Measurements from ENCODE around the gene IL22RA2.
A peak's percentile ranks its signal among the peaks of the same experiment; 100 is the strongest.
"Not testable (repeated sequence)": the region's sequence is repeated elsewhere in the genome, so short reads cannot be mapped to it uniquely, and the experiment has no call there.

IL22RA2 gene

DNA sequence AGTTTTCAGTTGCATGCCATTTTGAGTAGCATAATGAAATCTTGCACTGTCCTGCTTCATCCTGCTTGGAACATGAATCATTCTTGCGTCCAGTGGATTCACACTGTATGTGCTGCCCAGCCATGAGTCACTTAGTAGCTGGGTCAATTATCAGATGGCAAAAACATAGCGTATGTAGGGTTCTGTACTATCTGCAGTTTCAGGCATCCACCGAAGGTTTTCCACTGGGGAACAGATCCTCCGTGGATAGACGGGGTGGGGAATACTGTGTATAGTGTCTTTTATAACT is 61.4 kb downstream of the IL22RA2 start:
- no peak overlapping the region for H2AFZ ChIP-seq (ENCODE audit: insufficient read depth, low read length, poor library complexity)
- no peak overlapping the region for H4K91ac ChIP-seq (ENCODE audit: low read depth, low read length)
- H3K9ac ChIP-seq (ENCODE audit: low read length), result no peak overlapping the region
- no peaks in the 10 kb centered on the region for H3K27me3 ChIP-seq (ENCODE audit: insufficient read depth, low read length)
- no peak overlapping the region for H3K18ac ChIP-seq (ENCODE audit: low read length)
- peak; percentile 71 to 86 for DNase-seq
- H3K9me3 ChIP-seq (ENCODE audit: insufficient read depth, low read depth, low read length), result no peaks in the 10 kb centered on the region
- no peaks in the 10 kb centered on the region for H3K36me3 ChIP-seq (ENCODE audit: control insufficient read depth in 1 of 2, insufficient read depth in 2 of 2, low read length in 2 of 2)
- no peak overlapping the region for H3K23ac ChIP-seq (ENCODE audit: low read length)
- WGBS (ENCODE audit: extremely low coverage, insufficient coverage, insufficient read length), result no CpG with 5 or more reads among the region's 5 CpGs
- no peak overlapping the region for H2BK120ac ChIP-seq (ENCODE audit: insufficient read depth, low read length, poor library complexity)
- no peak overlapping the region for H3K4me3 ChIP-seq (ENCODE audit: low read depth, low read length)
- no peak overlapping the region for H3K27ac ChIP-seq (ENCODE audit: low read depth, low read length)
- no peak overlapping the region for H4K8ac ChIP-seq (ENCODE audit: low read depth, low read length)
- H4K12ac ChIP-seq (ENCODE audit: low read depth, low read length), result no peak overlapping the region
- no peak overlapping the region for H2AK5ac ChIP-seq (ENCODE audit: low read length)
- no peak overlapping the region for H3K4ac ChIP-seq (ENCODE audit: low read depth, low read length)
- H3K14ac ChIP-seq (ENCODE audit: low read length), result no peak overlapping the region
- no peaks in the 10 kb centered on the region for H3K79me1 ChIP-seq (ENCODE audit: low read length)
- H3K4me1 ChIP-seq (ENCODE audit: control insufficient read depth in 1 of 2, insufficient read depth in 2 of 2, low read length in 2 of 2), result no peaks in the 10 kb centered on the region
- H3K79me2 ChIP-seq (ENCODE audit: control insufficient read depth, insufficient read depth, low read length, poor library complexity), result no peaks in the 10 kb centered on the region
- no peak overlapping the region for H2BK5ac ChIP-seq (ENCODE audit: low read depth, low read length, poor library complexity)
- H3K4me2 ChIP-seq (ENCODE audit: low read length), result no peak overlapping the region
- no peak overlapping the region for H2BK12ac ChIP-seq (ENCODE audit: low read length)

- Histone ChIP-seq H2AFZ (ENCODE audit: insufficient read depth, low read length, poor library complexity) (no peak overlapping the region), H3K9me3 (ENCODE audit: insufficient read depth, low read depth, low read length) (no peaks in the 10 kb centered on the region), H3K23ac (ENCODE audit: low read length) (no peak overlapping the region), H4K91ac (ENCODE audit: low read depth, low read length) (no peak overlapping the region), H2AK5ac (ENCODE audit: low read length) (no peak overlapping the region), H3K4me1 (ENCODE audit: control insufficient read depth in 1 of 2, insufficient read depth in 2 of 2, low read length in 2 of 2) (no peaks in the 10 kb centered on the region), H3K4me2 (ENCODE audit: low read length) (no peak overlapping the region), H3K9ac (ENCODE audit: low read length) (no peak overlapping the region), H3K27me3 (ENCODE audit: insufficient read depth, low read length) (no peaks in the 10 kb centered on the region), H2BK120ac (ENCODE audit: insufficient read depth, low read length, poor library complexity) (no peak overlapping the region), H3K79me2 (ENCODE audit: control insufficient read depth, insufficient read depth, low read length, poor library complexity) (no peaks in the 10 kb centered on the region), H4K8ac (ENCODE audit: low read depth, low read length) (no peak overlapping the region), H2BK12ac (ENCODE audit: low read length) (no peak overlapping the region), H3K36me3 (ENCODE audit: control insufficient read depth in 1 of 2, insufficient read depth in 2 of 2, low read length in 2 of 2) (no peaks in the 10 kb centered on the region), H3K18ac (ENCODE audit: low read length) (no peak overlapping the region), H3K4me3 (ENCODE audit: low read depth, low read length) (no peak overlapping the region), H3K79me1 (ENCODE audit: low read length) (no peaks in the 10 kb centered on the region), H4K12ac (ENCODE audit: low read depth, low read length) (no peak overlapping the region), H3K14ac (ENCODE audit: low read length) (no peak overlapping the region), H3K27ac (ENCODE audit: low read depth, low read length) (no peak overlapping the region), H2BK5ac (ENCODE audit: low read depth, low read length, poor library complexity) (no peak overlapping the region), H3K4ac (ENCODE audit: low read depth, low read length) (no peak overlapping the region)
- WGBS (ENCODE audit: extremely low coverage, insufficient coverage, insufficient read length), result no CpG with 5 or more reads among the region's 2 CpGs
- DNase-seq, result peak; percentile 45 to 91
Measured at GRCh38 chr6:137111296-137112066, 62.0 kb downstream of the IL22RA2 start.

GRCh38 chr6:137107767-137108105 is 65.7 kb downstream of the IL22RA2 start:
- Histone ChIP-seq H4K12ac (ENCODE audit: low read depth, low read length) (no peak overlapping the region), H3K79me2 (ENCODE audit: control insufficient read depth, insufficient read depth, low read length, poor library complexity) (no peaks in the 10 kb centered on the region), H3K79me1 (ENCODE audit: low read length) (no peaks in the 10 kb centered on the region), H3K4me2 (ENCODE audit: low read length) (no peak overlapping the region), H3K9ac (ENCODE audit: low read length) (no peak overlapping the region), H3K36me3 (ENCODE audit: control insufficient read depth in 1 of 2, insufficient read depth in 2 of 2, low read length in 2 of 2) (no peaks in the 10 kb centered on the region), H3K27ac (ENCODE audit: low read depth, low read length) (no peak overlapping the region), H3K23ac (ENCODE audit: low read length) (no peak overlapping the region), H3K4ac (ENCODE audit: low read depth, low read length) (no peak overlapping the region), H4K8ac (ENCODE audit: low read depth, low read length) (no peak overlapping the region), H2BK5ac (ENCODE audit: low read depth, low read length, poor library complexity) (no peak overlapping the region), H2BK120ac (ENCODE audit: insufficient read depth, low read length, poor library complexity) (no peak overlapping the region), H3K18ac (ENCODE audit: low read length) (no peak overlapping the region), H3K9me3 (ENCODE audit: insufficient read depth, low read depth, low read length) (no peaks in the 10 kb centered on the region), H3K4me1 (ENCODE audit: control insufficient read depth in 1 of 2, insufficient read depth in 2 of 2, low read length in 2 of 2) (no peaks in the 10 kb centered on the region), H3K27me3 (ENCODE audit: insufficient read depth, low read length) (no peaks in the 10 kb centered on the region), H4K91ac (ENCODE audit: low read depth, low read length) (no peak overlapping the region), H3K4me3 (ENCODE audit: low read depth, low read length) (no peak overlapping the region), H2AFZ (ENCODE audit: insufficient read depth, low read length, poor library complexity) (no peak overlapping the region), H2AK5ac (ENCODE audit: low read length) (no peak overlapping the region), H3K14ac (ENCODE audit: low read length) (no peak overlapping the region), H2BK12ac (ENCODE audit: low read length) (no peak overlapping the region)
- no CpG with 5 or more reads among the region's 1 CpG for WGBS (ENCODE audit: extremely low coverage, insufficient coverage, insufficient read length)
- no peak for DNase-seq

GRCh38 chr6:137107047-137107766 is 66.2 kb downstream of the IL22RA2 start:
- H2BK120ac ChIP-seq (ENCODE audit: insufficient read depth, low read length, poor library complexity); H4K12ac ChIP-seq (ENCODE audit: low read depth, low read length); H3K9ac ChIP-seq (ENCODE audit: low read length); H2BK12ac ChIP-seq (ENCODE audit: low read length); H3K23ac ChIP-seq (ENCODE audit: low read length); H3K18ac ChIP-seq (ENCODE audit: low read length); H3K27ac ChIP-seq (ENCODE audit: low read depth, low read length); H2AFZ ChIP-seq (ENCODE audit: insufficient read depth, low read length, poor library complexity); H3K14ac ChIP-seq (ENCODE audit: low read length); H3K4me2 ChIP-seq (ENCODE audit: low read length); H3K79me2 ChIP-seq (ENCODE audit: control insufficient read depth, insufficient read depth, low read length, poor library complexity); H2BK5ac ChIP-seq (ENCODE audit: low read depth, low read length, poor library complexity); H4K91ac ChIP-seq (ENCODE audit: low read depth, low read length); H3K27me3 ChIP-seq (ENCODE audit: insufficient read depth, low read length); H3K36me3 ChIP-seq (ENCODE audit: control insufficient read depth in 1 of 2, insufficient read depth in 2 of 2, low read length in 2 of 2); H3K4me3 ChIP-seq (ENCODE audit: low read depth, low read length); H3K79me1 ChIP-seq (ENCODE audit: low read length); H3K4ac ChIP-seq (ENCODE audit: low read depth, low read length); H3K4me1 ChIP-seq (ENCODE audit: control insufficient read depth in 1 of 2, insufficient read depth in 2 of 2, low read length in 2 of 2); H4K8ac ChIP-seq (ENCODE audit: low read depth, low read length); DNase-seq; H2AK5ac ChIP-seq (ENCODE audit: low read length); H3K9me3 ChIP-seq (ENCODE audit: insufficient read depth, low read depth, low read length): not testable (repeated sequence)
- WGBS (ENCODE audit: extremely low coverage, insufficient coverage, insufficient read length), result no CpG with 5 or more reads among the region's 6 CpGs

Measured in trophoblast cell (in vitro differentiated cells and primary cell).